Lung (tissue), 12 donors: ENCODE measurements around the gene MCEMP1. TPM values are rescaled to one million over a fixed set of nuclear protein-coding genes. Genes with fewer than 3 reads are reported as not detected.

Experiments
- ATAC-seq: fragments of 200-7000 bp; cut with Tn5 transposase; one replicate; pipeline ENCODE4 v1.9.1; 2020; ENCODE audit warnings: moderate number of reproducible peaks; ENCODE audit not compliant: insufficient read depth, low FRiP score
- DNase-seq, 3 donors: peaks; one replicate each; pipeline ENCODE4 v3.0.0-alpha.2; 2013 to 2017
- H3K27ac ChIP-seq, 2 donors: one replicate each; pipeline ENCODE4 v1.5.1; 2013; ENCODE audit warnings: mild to moderate bottlenecking in 2 of 2, moderate library complexity in 2 of 2, control low read depth in 1 of 2, inconsistent platforms in 1 of 2, low read depth in 1 of 2, low read length in 1 of 2
- H3K27me3 ChIP-seq, 3 donors: one replicate each; pipeline ENCODE4 v1.5.1; 2013; ENCODE audit warnings: low read length in 2 of 3; ENCODE audit not compliant: control insufficient read depth in 3 of 3, insufficient read depth in 3 of 3
- H3K36me3 ChIP-seq, 4 donors: one replicate each; pipeline ENCODE4 v1.5.1; 2013; ENCODE audit warnings: low read length in 4 of 4, mild to moderate bottlenecking in 1 of 4, moderate library complexity in 1 of 4; ENCODE audit not compliant: control insufficient read depth in 4 of 4, insufficient read depth in 4 of 4
- H3K4me1 ChIP-seq, 5 donors: one replicate each; pipeline ENCODE4 v1.5.1; 2013; ENCODE audit warnings: low read length in 5 of 5, mild to moderate bottlenecking in 2 of 5, moderate library complexity in 1 of 5; ENCODE audit not compliant: control insufficient read depth in 5 of 5, insufficient read depth in 5 of 5
- H3K4me3 ChIP-seq: one replicate; pipeline ENCODE4 v1.5.1; 2013; ENCODE audit warnings: mild to moderate bottlenecking, control low read depth, moderate library complexity
- H3K9ac ChIP-seq, 2 donors: one replicate each; pipeline ENCODE4 v1.5.1; 2013; ENCODE audit warnings: low read length in 2 of 2, control low read depth in 1 of 2; ENCODE audit not compliant: insufficient read depth in 1 of 2
- H3K9me3 ChIP-seq, 4 donors: one replicate each; pipeline ENCODE4 v1.5.1; 2013; ENCODE audit warnings: low read length in 3 of 4, mild to moderate bottlenecking in 1 of 4, moderate library complexity in 1 of 4; ENCODE audit not compliant: control insufficient read depth in 4 of 4, insufficient read depth in 3 of 4
- WGBS, 2 donors: extraction: QIAGEN DNeasy Blood & Tissue Kit; methylation state at CpG; one replicate each; pipeline ENCODE4 v1.1.7; 2013; 5-methylcytosine and 5-hydroxymethylcytosine counted together
- polyA plus RNA-seq, 2 donors: library from polyadenylated mRNA; stranded (reverse); fragments of 200-250 nt; gene quantifications; one replicate each; pipeline ENCODE4 v1.2.1, GENCODE V29; 2013
- total RNA-seq, 2 donors: library from RNA; depleted of rRNA in 1 of 2; stranded (reverse); fragments of >200 nt in 1 of 2; gene quantifications; one replicate each; pipeline ENCODE4 v1.2.1, GENCODE V29; 2014 to 2021
- TF ChIP-seq, protein P1 (sequence below): IDR thresholded peaks from 2 replicates; pipeline ENCODE4 v1.5.1; 2012; ENCODE audit warnings: mild to moderate bottlenecking; ENCODE audit errors: control extremely low read depth, extremely low read depth
- donor health status: control.
- donor health status: control.
- donor health status: Bipolar disorder and iron deficiency.
- donor health status: healthy.
- donor health status: DM: yes; HTN: yes; CAD: no.

The MCEMP1 gene
- total and polyA plus RNA-seq, 4 donors: 2.5 to 298 (median 50.1) TPM

DNA sequence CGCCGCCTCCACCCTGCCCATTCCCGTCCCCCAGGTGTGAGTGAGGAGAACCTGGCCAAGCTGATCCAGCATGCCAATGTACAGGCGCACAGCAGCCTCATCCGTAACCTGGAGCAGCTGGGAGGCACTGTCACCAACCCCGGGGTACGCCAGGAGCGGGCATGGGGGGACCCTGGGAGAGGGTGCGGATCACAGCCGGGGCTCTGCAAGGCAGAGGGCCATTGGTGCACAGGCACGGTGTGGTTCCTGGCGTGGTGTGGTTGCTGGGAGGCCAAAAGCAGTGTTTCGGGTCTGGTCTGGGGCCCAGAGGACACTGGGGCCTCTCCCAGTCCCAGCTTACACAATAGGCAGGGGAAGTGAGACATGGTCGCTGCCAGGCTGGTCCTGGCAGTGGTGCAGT is 31.7 kb upstream of the MCEMP1 start:
- no peak for DNase-seq
- Histone ChIP-seq H3K27ac (no peak overlapping the region), H3K4me3 (no peak overlapping the region), H3K9ac (no peak overlapping the region), H3K9me3 (no peaks in the 10 kb centered on the region), H3K27me3 (no peaks in the 10 kb centered on the region), H3K36me3 (peaks cover 0 to 24% (median under 1%) of the 10 kb centered on the region in 4 donors), H3K4me1 (peaks cover 0 to 6% (median 0%) of the 10 kb centered on the region in 5 donors)
- ATAC-seq: no peak
- 55 to 82% methylated on average over 14 of the region's 14 CpGs for WGBS, 2 donors
- TF ChIP-seq, protein P1, sequence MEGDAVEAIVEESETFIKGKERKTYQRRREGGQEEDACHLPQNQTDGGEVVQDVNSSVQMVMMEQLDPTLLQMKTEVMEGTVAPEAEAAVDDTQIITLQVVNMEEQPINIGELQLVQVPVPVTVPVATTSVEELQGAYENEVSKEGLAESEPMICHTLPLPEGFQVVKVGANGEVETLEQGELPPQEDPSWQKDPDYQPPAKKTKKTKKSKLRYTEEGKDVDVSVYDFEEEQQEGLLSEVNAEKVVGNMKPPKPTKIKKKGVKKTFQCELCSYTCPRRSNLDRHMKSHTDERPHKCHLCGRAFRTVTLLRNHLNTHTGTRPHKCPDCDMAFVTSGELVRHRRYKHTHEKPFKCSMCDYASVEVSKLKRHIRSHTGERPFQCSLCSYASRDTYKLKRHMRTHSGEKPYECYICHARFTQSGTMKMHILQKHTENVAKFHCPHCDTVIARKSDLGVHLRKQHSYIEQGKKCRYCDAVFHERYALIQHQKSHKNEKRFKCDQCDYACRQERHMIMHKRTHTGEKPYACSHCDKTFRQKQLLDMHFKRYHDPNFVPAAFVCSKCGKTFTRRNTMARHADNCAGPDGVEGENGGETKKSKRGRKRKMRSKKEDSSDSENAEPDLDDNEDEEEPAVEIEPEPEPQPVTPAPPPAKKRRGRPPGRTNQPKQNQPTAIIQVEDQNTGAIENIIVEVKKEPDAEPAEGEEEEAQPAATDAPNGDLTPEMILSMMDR: no peak

DNA sequence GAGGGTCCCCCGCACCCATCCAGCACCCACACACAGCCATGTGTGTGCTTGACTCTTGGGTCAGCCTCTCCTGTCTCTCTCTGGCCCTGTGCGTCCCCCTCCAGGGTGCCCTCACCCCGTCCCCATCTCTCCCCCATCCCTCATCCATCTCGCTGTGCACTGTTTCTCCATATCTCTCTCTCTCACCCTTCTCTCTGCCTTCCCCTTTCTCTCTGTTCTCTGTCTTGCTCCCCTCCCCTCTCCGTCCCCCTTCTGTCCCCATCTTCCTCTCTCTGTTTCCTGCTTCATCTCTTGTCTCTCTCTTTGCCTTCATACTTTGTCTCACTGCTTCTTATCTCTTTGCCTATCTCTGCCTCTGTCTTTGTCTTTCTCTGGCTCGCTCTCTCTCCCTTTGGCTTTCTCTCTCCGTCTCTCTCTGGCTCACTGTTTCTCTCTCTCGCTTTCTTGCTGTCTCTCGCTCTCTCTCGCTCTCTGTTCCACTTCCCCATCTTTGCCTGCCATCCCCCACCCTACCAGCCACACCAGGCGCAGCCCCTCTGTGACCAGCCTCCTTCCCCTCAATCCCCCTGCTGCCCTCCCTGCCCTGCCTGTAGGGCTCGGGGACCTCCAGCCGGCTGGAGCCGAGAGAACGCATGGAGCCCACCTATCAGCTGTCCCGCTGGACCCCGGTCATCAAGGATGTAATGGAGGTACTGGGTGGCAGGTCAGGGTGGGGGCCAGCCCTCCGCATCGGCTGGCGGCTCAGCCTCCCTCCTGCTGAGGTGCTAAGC is 31.0 kb upstream of the MCEMP1 start:
- H3K4me1 ChIP-seq: peaks cover 0 to 4% (median 0%) of the 10 kb centered on the region in 5 donors
- 41 to 67% methylated on average over 19 to 20 of the region's 20 CpGs for WGBS, 2 donors
- TF ChIP-seq, protein P1: no peak
- DNase-seq (no peak), ATAC-seq (no peak)
- no peak overlapping the region for H3K27ac ChIP-seq
- H3K27me3 ChIP-seq: peaks cover 0 to 3% (median 0%) of the 10 kb centered on the region in 3 donors
- peaks cover 0 to 23% (median 0%) of the 10 kb centered on the region in 4 donors for H3K36me3 ChIP-seq
- no peak overlapping the region for H3K4me3 ChIP-seq
- H3K9me3 ChIP-seq: no peaks in the 10 kb centered on the region
- H3K9ac ChIP-seq: no peak overlapping the region

DNA sequence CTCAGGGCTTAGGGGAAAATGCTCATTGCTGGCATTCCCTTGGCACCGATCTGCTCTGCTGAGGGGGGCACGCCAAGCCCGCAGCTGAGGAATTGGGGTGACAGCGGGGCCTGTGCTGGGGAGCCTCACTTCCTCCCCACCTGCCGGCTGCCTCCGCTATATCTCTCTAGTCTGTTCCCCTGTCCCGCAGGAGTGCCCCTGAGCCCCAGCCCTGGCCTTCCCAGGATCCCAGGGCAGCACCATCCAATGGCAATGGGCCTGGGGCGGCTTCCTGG is 30.5 kb upstream of the MCEMP1 start:
- Histone ChIP-seq H3K27ac (no peak overlapping the region), H3K36me3 (peaks cover 0 to 23% (median 0%) of the 10 kb centered on the region in 4 donors), H3K4me3 (no peak overlapping the region), H3K27me3 (peaks cover 0 to 3% (median 0%) of the 10 kb centered on the region in 3 donors), H3K9me3 (no peaks in the 10 kb centered on the region), H3K4me1 (peaks cover 0 to 4% (median 0%) of the 10 kb centered on the region in 5 donors), H3K9ac (no peak overlapping the region)
- DNase-seq (no peak), ATAC-seq (no peak)
- TF ChIP-seq, protein P1: no peak
- 65 to 86% methylated on average over 7 to 8 of the region's 8 CpGs for WGBS, 2 donors
